HL-60 (cell line): ENCODE results near the gene LIPE.
"Not testable (repeated sequence)": the region's sequence is repeated elsewhere in the genome, so short reads cannot be mapped to it uniquely, and the experiment has no call there.

ENCODE experiments used
- DNase-seq, 2 experiments: peaks; one replicate each; pipeline ENCODE4 v3.0.0-alpha.2; 2010 to 2020; ENCODE audit warnings: low read depth in 1 of 2, low spot score in 1 of 2
- H3K27ac ChIP-seq: fragments of 250-450 bp; sonication (Bioruptor Pico); replicated peaks from 2 replicates; pipeline ENCODE4 v1.5.1; 2020; ENCODE audit warnings: mild to moderate bottlenecking, moderate library complexity
- H3K27me3 ChIP-seq: fragments of 250-450 bp; sonication (Bioruptor Pico); 2 replicates; pipeline ENCODE4 v1.5.1; 2021; ENCODE audit warnings: mild to moderate bottlenecking, moderate library complexity; ENCODE audit not compliant: insufficient read depth, poor library complexity, severe bottlenecking
- H3K4me3 ChIP-seq: replicated peaks from 2 replicates; pipeline ENCODE4 v1.5.1; 2011; ENCODE audit warnings: mild to moderate bottlenecking, control low read depth, low read length; ENCODE audit not compliant: insufficient read depth
- CTCF ChIP-seq: IDR thresholded peaks from one replicate; pipeline ENCODE4 v1.5.1; 2011; ENCODE audit warnings: low read length, control low read depth, inconsistent platforms; ENCODE audit not compliant: insufficient read depth
- GABPA ChIP-seq: IDR thresholded peaks from 2 replicates; pipeline ENCODE4 v1.6.1; 2012; ENCODE audit warnings: low read depth
- POLR2AphosphoS5 ChIP-seq: IDR thresholded peaks from 2 replicates; pipeline ENCODE4 v1.6.1; 2012; ENCODE audit warnings: low read depth
- REST ChIP-seq: IDR thresholded peaks from 2 replicates; pipeline ENCODE4 v1.6.1; 2012; ENCODE audit warnings: low read depth; ENCODE audit not compliant: insufficient replicate concordance
- SPI1 ChIP-seq: IDR thresholded peaks from 2 replicates; pipeline ENCODE4 v1.6.1; 2012; ENCODE audit warnings: low read depth, mild to moderate bottlenecking, borderline replicate concordance

LIPE gene

DNA sequence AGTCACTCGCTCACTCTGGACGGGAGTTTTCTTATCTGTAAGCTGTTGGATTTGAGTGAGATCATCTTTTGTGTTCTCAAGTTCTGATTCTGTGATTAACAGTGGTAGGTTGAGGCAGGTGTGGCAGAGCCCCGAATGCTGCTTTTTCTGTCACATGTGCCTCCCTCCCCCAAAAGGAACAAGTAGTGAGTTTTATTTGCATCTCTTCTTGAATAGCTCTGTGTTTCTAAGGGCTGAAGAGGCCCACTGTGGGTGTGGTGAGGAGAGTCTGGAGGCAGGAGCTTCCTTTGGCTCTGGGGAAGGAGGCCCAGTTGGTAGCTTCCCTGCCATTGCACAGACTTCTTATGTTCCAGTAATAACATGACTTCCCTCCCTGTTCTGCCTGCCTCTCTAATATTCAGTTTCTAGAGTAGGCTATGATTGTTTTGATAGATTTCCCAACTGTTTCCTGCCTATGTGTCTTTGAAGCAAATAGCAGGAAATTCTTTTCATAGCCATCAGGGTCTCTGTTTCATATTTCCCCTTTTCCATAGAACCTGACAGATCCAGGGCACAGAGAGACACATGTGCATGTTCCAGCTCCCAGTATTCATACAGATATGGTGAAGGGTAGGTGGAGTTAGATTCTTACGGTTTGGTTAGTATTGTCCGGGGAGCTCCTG is 39.5 kb upstream of the LIPE start:
- DNase-seq = no peak
- no peak overlapping the region for H3K4me3 ChIP-seq
- no peak overlapping the region for H3K27ac ChIP-seq
- TF ChIP-seq GABPA (no peak), POLR2AphosphoS5 (no peak), CTCF (no peak), SPI1 (no peak), REST (no peak)
- H3K27me3 ChIP-seq = no peaks in the 10 kb centered on the region

- no peak for TF ChIP-seq POLR2AphosphoS5
- no peak for TF ChIP-seq GABPA
- TF ChIP-seq CTCF = no peak
- TF ChIP-seq REST = no peak
- TF ChIP-seq SPI1 = no peak
- no peak overlapping the region for H3K27ac ChIP-seq
- H3K27me3 ChIP-seq = no peaks in the 10 kb centered on the region
- DNase-seq = no peak
- H3K4me3 ChIP-seq = no peak overlapping the region
These were observed 38.7 kb upstream of the LIPE start for GRCh38 chr19:42465827-42466280.

DNA sequence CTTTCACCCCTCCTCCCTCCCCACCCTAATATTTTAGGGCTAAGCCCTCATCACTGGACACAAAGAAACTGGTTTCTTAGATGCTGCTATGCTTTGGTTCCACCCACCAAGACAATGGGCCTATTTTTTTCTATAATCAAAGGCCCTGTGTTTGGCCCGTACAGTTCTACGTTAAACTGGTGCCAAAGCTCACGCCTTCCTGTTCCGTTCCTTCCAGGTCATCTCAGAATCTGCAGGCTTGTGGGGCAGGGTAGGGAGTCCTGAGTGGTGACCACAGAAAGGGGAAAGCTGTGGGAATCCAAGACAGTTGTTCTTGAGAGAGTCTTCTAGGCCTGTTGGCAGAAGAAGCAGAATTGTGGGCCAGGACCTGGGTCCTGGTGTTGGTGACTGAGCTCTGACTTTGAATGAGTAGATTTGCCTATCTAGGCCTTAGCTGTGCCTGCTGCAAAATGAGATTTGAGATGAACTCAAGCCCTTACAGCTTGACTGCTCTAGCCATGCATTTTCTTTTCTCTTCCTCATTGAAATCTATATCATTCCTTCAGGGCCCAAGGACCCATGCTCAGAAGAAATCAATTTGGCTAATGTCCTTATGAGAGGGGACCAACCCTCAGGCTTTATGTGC is 34.6 kb upstream of the LIPE start:
- no peak for DNase-seq
- Histone ChIP-seq H3K4me3 (no peak overlapping the region), H3K27me3 (no peaks in the 10 kb centered on the region), H3K27ac (no peak overlapping the region)
- no peak for TF ChIP-seq POLR2AphosphoS5
- TF ChIP-seq REST = no peak
- TF ChIP-seq CTCF = no peak
- no peak for TF ChIP-seq SPI1
- TF ChIP-seq GABPA = no peak

- not testable (repeated sequence) for H3K27me3 ChIP-seq, H3K27ac ChIP-seq, H3K4me3 ChIP-seq, DNase-seq
These were observed 34.0 kb upstream of the LIPE start for GRCh38 chr19:42461231-42461630.
